IPS DF 6.9 (cell line): ENCODE data around the gene CA10.

Source experiments
- DNase-seq: peaks from one replicate; pipeline ENCODE4 v3.0.0-alpha.2; 2013; ENCODE audit warnings: low read depth, low spot score
- H3K27ac ChIP-seq: one replicate; pipeline ENCODE4 v1.5.1; 2013; ENCODE audit warnings: low read length, control low read depth
- H3K27me3 ChIP-seq: 2 replicates; pipeline ENCODE4 v1.6.1; 2013; ENCODE audit warnings: mild to moderate bottlenecking, low read length; ENCODE audit not compliant: control insufficient read depth, insufficient read depth
- H3K36me3 ChIP-seq: 2 replicates; pipeline ENCODE4 v1.6.1; 2013; ENCODE audit warnings: low read length; ENCODE audit not compliant: control insufficient read depth, insufficient read depth
- H3K4me1 ChIP-seq: 2 replicates; pipeline ENCODE4 v1.6.1; 2013; ENCODE audit warnings: low read length; ENCODE audit not compliant: control insufficient read depth, insufficient read depth
- H3K4me3 ChIP-seq: 2 replicates; pipeline ENCODE4 v1.5.1; 2013; ENCODE audit warnings: mild to moderate bottlenecking, low read length
- H3K9me3 ChIP-seq: 2 replicates; pipeline ENCODE4 v1.6.1; 2013; ENCODE audit warnings: low read length, inconsistent platforms; ENCODE audit not compliant: control insufficient read depth, insufficient read depth
- WGBS: extraction: QIAGEN DNeasy Blood & Tissue Kit; methylation state at CpG from one replicate; pipeline ENCODE4 v1.1.7; 2013; ENCODE audit warnings: mixed read lengths, missing lambda C conversion rate; ENCODE audit not compliant: insufficient read length, insufficient coverage; 5-methylcytosine and 5-hydroxymethylcytosine counted together

The CA10 gene

DNA sequence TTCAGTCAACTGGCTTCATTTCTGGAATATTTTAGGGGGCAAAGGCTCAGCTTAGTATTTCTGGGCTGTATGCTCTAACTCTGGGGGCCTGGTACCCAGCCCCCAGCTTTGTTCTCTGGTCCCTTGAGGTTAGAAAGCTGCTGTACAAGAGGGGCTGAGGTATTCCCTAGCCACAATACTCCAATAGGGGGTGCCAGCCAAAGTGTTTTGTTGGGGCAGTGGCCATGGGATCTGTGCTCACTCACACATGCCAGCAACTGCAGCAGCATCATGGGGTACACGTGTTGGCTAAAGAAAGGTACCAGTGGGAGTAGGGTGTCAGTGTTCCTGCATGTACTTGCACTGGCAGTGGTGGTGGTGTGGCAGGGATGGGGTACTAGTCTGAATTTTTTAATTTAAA lies 257.3 kb downstream of the CA10 start:
- Histone ChIP-seq H3K36me3 (no peaks in the 10 kb centered on the region), H3K4me3 (no peak overlapping the region), H3K27me3 (no peaks in the 10 kb centered on the region), H3K4me1 (no peaks in the 10 kb centered on the region), H3K27ac (no peak overlapping the region), H3K9me3 (no peaks in the 10 kb centered on the region)
- WGBS: no CpG with 5 or more reads among the region's 1 CpG
- DNase-seq: no peak

- Histone ChIP-seq H3K4me3 (no peak overlapping the region), H3K27ac (no peak overlapping the region), H3K36me3 (no peaks in the 10 kb centered on the region), H3K27me3 (no peaks in the 10 kb centered on the region), H3K9me3 (no peaks in the 10 kb centered on the region), H3K4me1 (no peaks in the 10 kb centered on the region)
- no CpG with 5 or more reads among the region's 2 CpGs for WGBS
- DNase-seq: no peak
These were observed 266.6 kb downstream of the CA10 start for GRCh38 chr17:51891936-51892335.

DNA sequence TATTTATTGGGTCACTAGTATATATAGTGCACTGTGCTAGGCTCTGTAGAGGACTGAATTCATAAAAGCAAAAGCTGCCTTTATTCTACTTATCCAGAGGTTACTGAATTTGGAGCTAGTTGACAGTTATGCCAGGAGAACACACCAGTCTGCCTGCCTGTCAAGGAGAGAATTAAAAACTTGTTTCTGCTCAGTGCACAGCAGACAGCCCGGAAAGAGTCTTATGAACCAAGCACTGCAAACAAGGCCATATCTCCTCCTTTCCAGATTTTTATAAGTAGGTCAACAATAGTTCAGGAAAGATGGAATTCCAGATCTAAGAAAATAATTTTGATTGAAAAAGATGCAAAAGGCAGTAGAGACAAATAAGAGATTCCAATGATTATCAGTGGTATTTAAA lies 267.8 kb downstream of the CA10 start:
- Histone ChIP-seq H3K4me3 (no peak overlapping the region), H3K27ac (no peak overlapping the region), H3K4me1 (no peaks in the 10 kb centered on the region), H3K9me3 (no peaks in the 10 kb centered on the region), H3K36me3 (no peaks in the 10 kb centered on the region), H3K27me3 (no peaks in the 10 kb centered on the region)
- DNase-seq: no peak
- no CpG with 5 or more reads among the region's 1 CpG for WGBS

- H3K36me3 ChIP-seq: no peaks in the 10 kb centered on the region
- H3K9me3 ChIP-seq: no peaks in the 10 kb centered on the region
- no peak overlapping the region for H3K4me3 ChIP-seq
- H3K27ac ChIP-seq: no peak overlapping the region
- no peaks in the 10 kb centered on the region for H3K4me1 ChIP-seq
- no CpG with 5 or more reads among the region's 2 CpGs for WGBS
- DNase-seq: no peak
- no peaks in the 10 kb centered on the region for H3K27me3 ChIP-seq
These were observed 269.7 kb downstream of the CA10 start for GRCh38 chr17:51888816-51889215.

DNA sequence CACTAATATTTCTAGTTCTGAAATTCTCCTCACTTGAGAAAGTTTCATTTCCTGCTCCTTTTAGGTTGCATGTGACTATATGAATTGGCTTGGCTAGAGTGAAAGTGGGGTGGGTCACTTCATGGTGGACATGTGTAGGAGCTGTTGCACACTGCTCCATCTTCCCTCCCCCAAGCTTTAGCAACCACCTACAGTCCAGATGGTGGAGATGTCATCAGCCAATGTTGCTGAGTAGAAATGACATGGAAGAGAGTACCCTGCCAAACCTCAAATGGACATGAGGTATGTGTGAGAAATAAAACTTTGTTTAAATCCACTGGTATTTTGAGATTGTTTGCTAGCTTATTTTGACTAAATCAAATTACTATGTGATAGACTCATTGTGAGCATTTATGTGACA lies 281.5 kb downstream of the CA10 start:
- H3K4me1 ChIP-seq: no peaks in the 10 kb centered on the region
- H3K4me3 ChIP-seq: no peak overlapping the region
- H3K9me3 ChIP-seq: no peaks in the 10 kb centered on the region
- no peak overlapping the region for H3K27ac ChIP-seq
- DNase-seq: no peak
- no peaks in the 10 kb centered on the region for H3K36me3 ChIP-seq
- no peaks in the 10 kb centered on the region for H3K27me3 ChIP-seq

DNA sequence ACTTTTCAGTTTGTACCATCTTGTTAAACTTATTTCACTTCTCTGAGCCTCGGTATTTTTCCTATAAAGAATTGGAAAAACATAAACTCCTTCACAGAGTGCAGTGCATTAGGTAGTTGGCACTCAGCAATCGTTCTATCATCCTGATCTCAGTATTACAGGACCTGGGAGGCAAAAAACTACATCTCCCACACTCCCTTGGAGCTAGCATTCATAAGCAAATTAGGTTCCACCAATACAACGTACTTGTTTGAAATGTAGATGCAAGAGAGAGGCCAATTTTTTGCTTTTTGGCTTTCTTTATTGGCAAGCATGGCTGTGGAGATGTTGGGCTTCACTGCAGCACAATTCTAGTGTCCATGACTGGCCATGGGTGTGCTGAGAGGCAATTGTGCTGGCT lies 285.2 kb downstream of the CA10 start:
- no peak overlapping the region for H3K27ac ChIP-seq
- H3K9me3 ChIP-seq: no peaks in the 10 kb centered on the region
- no peaks in the 10 kb centered on the region for H3K27me3 ChIP-seq
- no CpG with 5 or more reads among the region's 3 CpGs for WGBS
- DNase-seq: no peak
- H3K4me3 ChIP-seq: no peak overlapping the region
- no peaks in the 10 kb centered on the region for H3K4me1 ChIP-seq
- no peaks in the 10 kb centered on the region for H3K36me3 ChIP-seq

DNA sequence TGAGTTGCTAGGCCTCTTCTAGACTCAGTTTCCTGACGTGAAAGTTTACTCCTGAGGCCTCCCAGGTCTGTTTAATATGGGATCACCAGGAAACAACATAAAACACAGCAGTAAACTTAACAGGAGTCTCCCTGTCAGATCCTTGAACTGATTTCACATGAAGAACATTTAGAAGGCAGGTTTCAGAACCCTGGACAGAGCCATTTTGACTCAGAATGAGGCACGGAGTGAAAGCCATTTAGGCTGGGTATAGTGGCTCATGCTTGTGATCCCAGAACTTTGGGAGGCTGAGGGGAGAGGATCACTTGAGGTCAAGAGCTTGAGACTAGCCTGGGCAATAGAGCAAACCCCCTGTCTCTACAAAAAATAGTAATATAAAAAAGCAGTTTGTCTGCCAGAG lies 289.1 kb downstream of the CA10 start:
- Histone ChIP-seq H3K36me3 (no peaks in the 10 kb centered on the region), H3K27me3 (no peaks in the 10 kb centered on the region), H3K9me3 (no peaks in the 10 kb centered on the region), H3K27ac (no peak overlapping the region), H3K4me3 (no peak overlapping the region), H3K4me1 (no peaks in the 10 kb centered on the region)
- WGBS: no CpG with 5 or more reads among the region's 2 CpGs
- DNase-seq: no peak

DNA sequence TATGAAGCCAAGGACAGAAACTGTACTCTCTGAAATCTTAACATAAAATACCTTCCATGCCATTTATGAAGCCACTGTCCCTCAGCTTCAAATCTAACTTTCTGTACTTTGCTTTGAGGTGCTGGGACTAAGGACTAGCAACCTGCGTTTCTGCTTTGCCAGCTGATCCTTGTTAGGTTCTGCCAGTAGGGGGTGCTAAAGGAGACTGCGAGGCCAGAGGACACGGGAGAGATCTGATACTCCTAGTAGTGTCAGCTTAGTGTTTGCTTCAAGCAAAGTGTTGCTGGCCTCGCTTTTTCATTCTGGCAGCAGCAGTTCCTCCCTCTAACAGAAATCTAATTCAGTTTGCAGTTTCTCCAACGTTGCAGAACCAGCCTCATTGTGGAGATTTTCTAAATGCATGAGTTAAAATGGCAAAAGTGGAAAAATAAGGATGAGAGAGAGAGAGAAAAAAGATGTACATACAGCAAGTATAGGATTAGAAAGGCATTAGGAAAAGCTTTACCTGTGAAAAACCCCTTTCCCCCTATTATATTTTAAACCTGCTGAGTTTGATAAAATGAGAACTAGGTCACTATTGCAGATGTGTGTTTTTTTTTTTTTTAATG lies 297.5 kb downstream of the CA10 start:
- no peaks in the 10 kb centered on the region for H3K27me3 ChIP-seq
- no peaks in the 10 kb centered on the region for H3K9me3 ChIP-seq
- H3K27ac ChIP-seq: no peak overlapping the region
- peak; percentile 61 for DNase-seq
- no peak overlapping the region for H3K4me3 ChIP-seq
- no CpG with 5 or more reads among the region's 5 CpGs for whole genome bisulfite sequencing
- H3K36me3 ChIP-seq: no peaks in the 10 kb centered on the region
- H3K4me1 ChIP-seq: no peaks in the 10 kb centered on the region

DNA sequence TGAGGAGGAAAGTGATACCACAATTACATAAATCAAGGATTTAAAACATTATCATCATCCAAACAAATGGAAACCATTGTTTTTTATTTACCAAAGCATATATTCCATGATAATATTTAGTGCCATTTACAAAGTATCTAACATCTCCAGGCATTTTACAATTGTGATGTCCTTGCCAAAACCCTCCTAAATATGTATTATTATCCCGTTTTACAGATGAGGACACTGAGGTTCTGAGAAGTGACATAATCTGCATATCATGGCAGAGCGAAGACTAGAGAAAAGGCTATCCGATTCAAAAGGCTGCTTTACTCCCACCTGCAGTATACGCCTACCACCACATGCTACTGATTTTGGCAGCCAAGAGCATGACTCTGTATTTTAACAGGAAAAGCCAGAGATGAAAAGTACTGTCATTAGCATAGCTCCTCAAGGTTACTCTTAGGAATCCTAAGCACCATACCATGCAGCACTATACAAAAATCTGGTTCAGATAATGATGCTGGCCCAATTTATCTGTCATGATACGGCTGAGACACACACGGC lies 301.4 kb downstream of the CA10 start:
- Histone ChIP-seq H3K27me3 (no peaks in the 10 kb centered on the region), H3K4me1 (no peaks in the 10 kb centered on the region), H3K36me3 (no peaks in the 10 kb centered on the region), H3K9me3 (no peaks in the 10 kb centered on the region), H3K4me3 (no peak overlapping the region), H3K27ac (no peak overlapping the region)
- WGBS: no CpG with 5 or more reads among the region's 6 CpGs
- DNase-seq: no peak

DNA sequence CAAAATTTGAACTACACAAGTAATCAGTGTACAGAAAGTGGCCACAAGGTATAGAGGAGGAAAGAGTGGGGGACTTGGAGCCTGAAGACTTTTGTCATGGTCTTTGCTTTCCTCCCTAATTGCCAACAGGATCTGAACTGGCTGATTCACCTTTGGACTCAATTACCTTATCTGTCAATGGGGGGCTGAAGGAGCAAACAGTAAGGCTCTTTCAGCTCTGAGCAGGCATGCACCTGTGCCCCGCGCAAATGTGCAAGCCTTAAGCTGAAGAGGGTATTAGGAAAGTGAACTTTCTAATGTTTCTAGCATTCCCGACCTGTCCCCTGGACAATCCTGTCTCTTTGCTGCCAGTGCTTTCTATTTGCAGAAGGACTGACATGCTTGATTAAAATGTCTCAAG lies 302.7 kb downstream of the CA10 start:
- no peak overlapping the region for H3K27ac ChIP-seq
- no CpG with 5 or more reads among the region's 3 CpGs for WGBS
- no peaks in the 10 kb centered on the region for H3K36me3 ChIP-seq
- no peak for DNase-seq
- H3K9me3 ChIP-seq: no peaks in the 10 kb centered on the region
- H3K4me1 ChIP-seq: no peaks in the 10 kb centered on the region
- no peaks in the 10 kb centered on the region for H3K27me3 ChIP-seq
- no peak overlapping the region for H3K4me3 ChIP-seq

DNA sequence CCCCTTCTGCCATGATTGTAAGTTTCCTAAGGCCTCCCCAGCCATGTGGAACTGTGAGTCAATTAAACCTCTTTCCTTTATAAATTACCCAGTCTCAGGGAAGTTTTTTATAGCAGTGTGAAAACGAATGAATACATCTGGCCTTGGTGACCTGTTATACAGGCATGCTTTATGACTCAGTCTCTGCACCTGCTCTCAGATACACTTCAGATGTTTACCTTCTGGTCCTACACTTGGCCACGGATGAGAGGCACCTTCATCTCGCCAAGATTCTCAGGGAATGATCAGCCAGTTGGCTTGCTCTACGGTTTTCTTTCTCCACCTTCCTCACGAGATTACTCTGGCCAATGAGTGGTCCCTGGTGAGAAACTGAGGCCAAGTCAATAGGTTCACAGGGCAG lies 304.7 kb downstream of the CA10 start:
- no CpG with 5 or more reads among the region's 5 CpGs for WGBS
- no peaks in the 10 kb centered on the region for H3K9me3 ChIP-seq
- no peaks in the 10 kb centered on the region for H3K36me3 ChIP-seq
- no peak overlapping the region for H3K27ac ChIP-seq
- DNase-seq: no peak
- H3K4me3 ChIP-seq: no peak overlapping the region
- H3K4me1 ChIP-seq: no peaks in the 10 kb centered on the region
- H3K27me3 ChIP-seq: no peaks in the 10 kb centered on the region
